ENCODE measurements around the gene CMBL.
"Not testable (repeated sequence)": the region's sequence is repeated elsewhere in the genome, so short reads cannot be mapped to it uniquely, and the experiment has no call there.

The CMBL gene

DNA sequence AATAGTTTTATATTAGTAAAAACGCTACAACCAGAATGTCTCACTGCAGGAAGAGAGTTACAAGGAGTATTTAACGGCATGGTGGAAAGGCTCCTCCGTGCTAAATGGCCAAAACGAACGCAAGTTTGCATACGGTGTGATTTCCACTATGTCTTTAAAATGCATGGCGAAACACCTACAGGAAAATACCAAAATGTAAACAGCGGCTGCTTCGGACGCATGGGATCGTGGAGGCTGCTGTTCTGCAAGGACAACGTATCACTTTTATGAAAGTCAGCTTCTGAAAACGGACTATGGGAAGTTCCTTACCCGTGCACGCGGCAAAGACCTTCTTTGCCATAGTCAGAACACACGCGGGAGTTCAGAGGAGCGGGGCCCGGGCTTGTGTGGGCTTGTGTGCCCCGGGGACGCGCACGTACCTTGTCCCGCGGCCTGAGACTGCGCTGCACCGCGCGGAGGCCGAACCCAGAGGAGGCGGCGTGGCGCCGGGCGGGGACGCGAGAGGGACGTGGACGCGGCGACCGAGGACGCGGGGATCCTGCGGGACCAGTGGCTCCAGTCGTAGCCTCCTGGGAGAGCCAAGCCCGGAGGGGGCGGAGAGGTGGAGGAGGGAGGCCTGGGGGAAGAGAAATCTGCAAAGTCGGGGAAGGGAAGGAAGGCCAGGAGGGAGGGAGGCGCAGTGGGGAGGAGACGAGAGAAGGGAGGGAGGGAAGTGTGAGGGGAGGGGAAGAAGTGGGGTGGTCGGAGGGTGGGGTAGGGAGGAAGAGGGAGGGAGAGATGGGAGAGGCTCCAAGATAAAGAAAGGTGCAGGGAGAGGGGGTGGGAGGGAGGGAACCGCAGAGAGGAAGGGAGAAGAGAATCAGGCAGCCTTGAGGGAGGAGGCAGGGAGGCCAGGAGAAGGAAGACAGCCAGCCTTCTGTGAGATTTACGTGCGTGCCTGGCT is at the start of gene CMBL:
CMBL (minus strand) TSS at position 697 of the 943 bp plus-strand sequence. CDS start 17,140 bp downstream, outside the sequence.
- DNase-seq, result peak; percentile 44

DNA sequence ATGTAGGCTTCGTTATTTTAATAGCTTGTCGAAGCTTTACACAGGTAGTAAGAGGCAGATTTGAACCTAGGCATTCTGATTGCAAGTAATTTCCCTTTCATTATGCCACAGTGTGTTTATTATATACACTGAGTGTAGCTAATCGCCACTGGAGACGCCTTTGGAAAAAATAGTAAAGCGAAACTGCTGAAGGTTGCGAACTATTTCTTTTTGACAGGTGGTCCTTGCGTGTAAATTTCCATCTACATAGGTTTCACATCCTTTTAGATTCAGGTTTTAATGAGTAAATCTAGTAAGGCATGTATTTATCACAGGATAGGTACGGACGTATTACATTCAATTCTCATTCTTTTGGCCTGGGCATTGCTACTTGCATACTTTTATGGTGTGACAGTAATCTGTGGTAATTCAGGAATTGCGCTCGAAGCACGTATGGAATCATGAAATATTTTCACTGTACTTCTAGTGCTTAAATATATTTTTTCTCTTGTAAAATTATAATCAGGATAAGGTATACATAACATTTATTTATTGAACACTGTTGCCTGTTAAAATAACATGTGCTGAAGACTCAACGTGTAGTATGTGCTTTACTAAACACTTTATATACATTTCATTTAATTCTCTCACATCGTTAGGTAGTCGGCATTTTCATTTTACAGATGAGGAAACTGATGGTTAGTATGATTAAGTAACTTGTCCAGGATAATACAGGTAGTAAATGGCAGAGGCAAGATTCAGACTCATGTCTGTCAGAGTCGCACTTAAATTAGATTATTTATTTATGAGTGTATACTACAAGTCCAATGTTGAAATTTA is 47.6 kb upstream of the CMBL start:
- peak; percentile 40 for DNase-seq

GRCh38 chr5:10354048-10354872 is 46.6 kb upstream of the CMBL start:
- peak; percentile 67 for DNase-seq

DNA sequence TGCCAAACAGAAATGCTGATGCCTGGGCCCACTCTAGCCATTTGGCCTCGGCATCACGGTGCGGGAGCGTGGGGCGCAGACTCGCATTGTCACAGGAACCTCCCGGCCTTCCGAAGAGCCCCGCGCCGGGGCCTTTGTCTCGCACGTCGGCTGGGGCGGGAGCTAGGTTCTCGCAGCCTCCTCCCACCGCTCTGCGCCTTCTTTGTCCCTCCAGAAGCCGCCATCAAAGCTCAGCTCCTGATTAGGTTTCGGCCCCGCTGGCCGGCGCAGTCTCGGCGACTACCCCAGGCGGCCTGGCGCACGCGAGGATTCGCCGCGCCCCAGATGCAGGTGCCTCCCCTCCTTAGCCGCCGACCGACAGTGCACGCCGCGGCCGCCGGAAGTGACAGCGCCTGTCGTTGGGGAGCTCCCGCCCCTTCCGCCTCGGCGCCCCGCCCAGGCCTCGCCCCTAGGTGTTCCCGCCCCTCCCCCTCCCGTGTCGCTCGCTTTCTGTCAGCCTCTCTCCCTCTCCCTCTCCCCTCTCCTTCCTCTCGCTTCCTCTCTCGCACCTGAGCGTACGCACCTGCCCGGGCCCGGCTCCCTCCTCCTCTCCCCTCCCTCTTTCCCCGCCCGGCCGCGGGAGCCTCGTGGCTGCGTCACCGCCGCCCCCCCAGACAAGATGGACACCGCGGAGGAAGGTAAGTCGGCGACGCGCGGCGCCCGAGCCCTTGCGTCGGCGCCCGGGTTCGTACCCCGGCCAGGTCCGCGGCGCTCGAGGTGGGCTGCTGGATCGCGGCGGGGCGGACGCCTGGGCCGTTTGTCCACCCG is 45.7 kb upstream of the CMBL start, which contains the start of gene MARCHF6:
MARCHF6 (plus strand) TSS at position 455 of the 807 bp plus-strand sequence; CDS start at position 659, 204 bp downstream.
- peak; percentile 97 for DNase-seq

DNA sequence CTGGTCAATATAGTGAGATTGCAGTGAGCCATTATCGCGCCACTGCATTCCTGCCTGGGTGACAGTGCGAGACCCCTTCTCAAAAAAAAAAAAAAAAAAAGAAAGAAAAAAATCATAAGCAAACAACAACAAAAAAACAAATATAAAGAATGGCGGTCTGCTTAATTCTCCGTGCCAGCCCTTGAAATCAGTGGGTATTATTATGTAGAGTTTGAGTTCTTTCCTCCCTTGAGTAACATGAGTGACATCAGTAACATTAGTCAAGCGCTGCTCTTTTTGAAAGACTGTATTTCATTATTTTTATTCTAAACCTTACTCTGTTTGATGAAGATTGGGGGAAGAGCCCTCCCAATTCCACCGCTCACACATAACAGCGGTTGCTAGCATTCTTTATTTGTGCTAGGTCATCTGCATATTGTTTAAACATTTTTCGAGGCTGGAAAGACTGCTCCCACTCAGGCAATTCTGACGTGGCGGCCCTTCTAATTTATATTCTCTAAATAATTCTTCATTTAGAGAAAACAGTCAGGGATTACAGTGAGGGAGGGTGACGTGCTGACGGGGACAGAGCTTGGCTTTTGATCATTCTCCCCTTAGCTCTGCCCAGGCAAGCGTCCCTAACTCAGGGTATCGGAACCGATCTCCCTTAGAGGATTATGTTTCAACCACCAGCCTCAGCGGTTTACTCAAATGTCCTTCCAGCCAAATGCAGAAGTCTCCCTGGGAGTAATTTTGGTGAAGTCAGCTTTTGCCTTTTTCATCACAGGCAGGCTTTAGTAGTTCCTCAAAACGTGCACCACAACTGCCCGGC is 44.9 kb upstream of the CMBL start:
- peak; percentile 60 for DNase-seq

- DNase-seq, result no peak
Measured at GRCh38 chr5:10351919-10352318, 44.2 kb upstream of the CMBL start.

DNA sequence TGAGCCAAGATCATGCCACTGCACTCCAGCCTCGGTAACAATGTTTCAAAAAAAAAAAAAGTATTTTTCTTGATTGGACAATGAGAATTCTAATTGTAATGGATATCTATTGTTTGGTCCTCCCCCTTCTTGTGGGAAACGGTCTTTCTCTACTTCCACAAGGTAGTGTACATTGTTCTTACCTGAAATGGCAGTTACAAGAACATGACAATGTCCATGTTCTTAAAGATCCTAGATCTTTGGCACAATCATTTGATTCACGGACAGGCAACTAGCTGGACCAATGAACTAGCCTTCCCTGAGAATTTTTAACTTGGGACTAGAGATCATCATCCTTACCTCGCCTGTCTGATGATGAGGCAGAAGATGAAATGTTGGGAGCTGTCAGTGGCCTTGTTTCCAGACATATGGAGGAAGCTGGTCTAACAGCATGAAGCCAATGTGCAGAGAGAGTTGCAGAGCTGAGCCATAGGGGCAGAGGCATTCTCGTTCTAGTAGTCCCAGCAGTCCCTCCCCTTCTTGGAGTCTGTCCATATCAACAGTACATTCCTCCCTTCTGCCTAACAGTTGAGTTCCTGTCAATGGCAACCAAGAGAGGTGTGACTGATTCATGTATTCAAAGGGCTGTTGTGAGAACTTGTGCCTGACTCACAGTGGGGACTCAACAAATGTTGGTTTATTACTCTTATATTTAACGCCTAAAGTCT is 43.6 kb upstream of the CMBL start:
- no peak for DNase-seq

GRCh38 chr5:10348258-10348657 is 40.6 kb upstream of the CMBL start:
- no peak for DNase-seq

DNA sequence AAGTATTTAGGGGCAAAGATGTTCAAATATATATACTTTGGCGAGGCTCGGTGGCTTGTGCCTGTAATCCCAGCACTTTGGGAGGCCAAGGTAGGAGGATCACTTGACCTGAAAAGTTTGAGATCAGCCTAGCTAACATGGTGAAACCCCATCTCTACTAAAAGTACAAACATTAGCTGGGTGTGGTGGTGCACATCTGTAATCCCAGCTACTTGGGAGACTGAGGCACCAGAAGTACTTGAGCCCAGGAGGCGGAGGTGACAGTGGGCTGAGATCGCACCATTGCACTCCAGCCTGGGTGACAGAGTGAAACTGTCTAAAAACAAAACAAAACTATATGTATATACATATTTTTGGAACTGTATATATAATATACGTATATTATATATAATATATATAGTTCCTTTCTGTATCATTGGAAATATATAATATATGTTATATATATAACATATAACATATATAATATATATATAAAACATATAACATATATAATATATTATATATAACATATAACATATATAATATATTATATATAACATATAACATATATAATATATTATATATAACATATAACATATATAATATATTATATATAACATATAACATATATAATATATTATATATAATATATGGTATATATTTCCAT is 36.9 kb upstream of the CMBL start:
- DNase-seq, result not testable (repeated sequence)

DNA sequence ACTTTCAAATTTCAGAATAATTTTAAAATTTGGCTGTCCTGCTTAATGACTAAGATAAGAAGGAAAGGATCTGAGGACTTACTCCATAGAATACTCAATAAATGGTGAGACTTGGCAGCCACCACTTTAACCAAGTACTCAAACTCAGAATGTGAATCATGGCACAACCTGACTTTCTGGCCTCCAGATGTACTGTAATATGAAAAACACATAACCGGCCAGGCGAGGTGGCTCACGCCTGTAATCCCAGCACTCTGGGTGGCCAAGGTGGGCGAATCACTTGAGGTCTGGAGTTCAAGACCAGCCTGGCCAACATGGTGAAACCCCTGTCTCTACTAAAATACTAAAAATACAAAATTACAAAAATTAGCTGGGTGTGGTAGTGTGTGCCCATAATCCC is 35.8 kb upstream of the CMBL start:
- no peak for DNase-seq

DNA sequence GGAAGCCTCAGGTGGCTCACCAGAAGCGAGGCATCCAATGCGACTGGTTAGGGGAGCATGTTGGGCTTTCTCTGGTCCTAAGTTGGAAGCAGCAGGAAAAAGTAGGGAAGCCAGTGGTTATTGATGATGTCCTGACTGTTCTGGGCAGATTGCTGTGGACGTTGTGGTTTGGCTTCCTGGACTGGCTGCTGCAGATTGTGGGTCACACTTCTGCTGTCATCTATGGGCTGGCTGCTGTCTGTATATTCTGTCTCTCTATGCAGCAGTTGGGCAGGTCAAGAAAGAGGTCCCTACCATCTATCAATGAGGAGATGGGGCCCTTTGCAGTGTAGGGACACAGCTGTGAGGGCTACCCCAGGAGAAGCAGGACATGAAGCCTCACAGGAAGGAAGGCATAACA is 32.3 kb upstream of the CMBL start:
- DNase-seq, result no peak

DNA sequence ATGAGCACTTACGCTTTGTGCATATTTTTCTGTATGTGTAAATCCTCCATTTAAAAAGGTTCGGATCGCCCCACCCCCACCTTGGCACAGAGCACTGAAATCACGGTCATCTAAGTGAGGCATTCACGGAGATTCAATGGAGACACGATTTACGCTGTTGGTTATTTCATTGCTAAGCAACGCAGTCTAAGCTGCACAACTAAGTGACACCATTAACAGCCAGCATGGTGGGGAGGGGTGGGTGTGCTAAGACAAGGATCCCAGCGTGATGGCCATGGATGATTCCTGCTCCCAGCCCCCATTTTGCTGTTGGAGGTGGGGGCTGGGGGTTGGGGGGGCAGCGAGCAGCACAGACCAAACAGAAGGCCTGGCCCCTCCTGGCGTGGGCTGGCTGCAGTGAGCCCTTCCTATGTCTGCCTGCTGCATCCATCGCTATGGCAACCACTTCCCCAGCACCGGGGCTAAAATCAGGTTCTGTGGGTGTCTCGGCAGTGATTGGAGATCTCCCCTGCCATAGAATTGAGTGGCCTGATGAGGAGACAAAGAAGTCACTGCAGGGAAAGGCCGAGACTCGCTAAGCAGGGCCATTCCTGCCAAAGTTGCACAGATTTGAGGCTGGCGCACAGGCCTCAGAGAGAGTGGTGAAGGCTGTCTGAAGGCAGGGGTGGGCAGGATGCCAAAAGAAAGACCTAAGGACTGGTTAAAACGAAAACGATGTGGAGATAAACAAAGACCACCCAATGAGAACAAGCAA is 31.5 kb upstream of the CMBL start:
- no peak for DNase-seq

DNA sequence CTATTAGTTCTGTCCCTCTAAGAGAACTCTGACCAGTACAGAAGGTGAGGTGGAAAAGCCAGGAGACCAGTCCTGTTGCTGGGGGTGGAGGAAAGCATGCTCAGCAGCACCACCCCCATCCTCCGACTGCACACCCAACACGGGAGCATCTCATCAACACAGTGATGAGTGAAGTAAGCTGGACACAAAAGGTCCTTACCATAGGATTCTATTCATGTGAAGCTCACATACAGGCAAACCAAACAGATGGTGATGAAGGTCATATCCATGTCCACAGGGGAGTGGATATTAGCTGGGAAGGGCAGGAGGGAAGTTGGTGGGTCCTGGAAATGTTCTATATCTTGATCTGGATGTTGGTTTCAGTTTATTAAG is 31.0 kb upstream of the CMBL start:
- no peak for DNase-seq

- no peak for DNase-seq
Measured at GRCh38 chr5:10337986-10338385, 30.3 kb upstream of the CMBL start.

DNA sequence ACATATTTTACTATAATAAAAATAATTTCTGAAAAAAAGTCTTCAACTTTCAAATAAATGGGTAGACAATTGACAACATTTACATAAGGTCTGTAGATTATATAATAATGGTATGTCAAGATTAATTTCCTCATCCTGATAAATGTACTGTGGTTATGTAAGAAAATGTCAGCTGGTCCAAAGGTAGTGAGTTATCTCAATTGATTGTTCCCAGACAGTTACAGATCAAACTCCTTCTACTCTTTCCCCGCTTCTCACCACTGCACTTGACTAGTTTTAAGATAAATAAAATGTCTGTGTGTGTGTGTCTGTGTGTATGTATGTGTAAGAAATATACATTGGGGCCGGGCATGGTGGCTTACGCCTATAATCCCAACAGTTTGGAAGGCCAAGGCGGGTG is 29.4 kb upstream of the CMBL start:
- no peak for DNase-seq

- DNase-seq, result no peak
Measured at GRCh38 chr5:10335711-10336470, 28.2 kb upstream of the CMBL start.

GRCh38 chr5:10334831-10335230 is 27.1 kb upstream of the CMBL start:
- no peak for DNase-seq

Data from activated CD4-positive, alpha-beta T cell treated with anti-CD3 and anti-CD28 coated beads for 48 hours (primary cell).